SH-SY5Y (cell line): ENCODE measurements around the gene KRT72.

ENCODE experiments used
- GATA2 ChIP-seq: IDR thresholded peaks from 2 replicates; pipeline ENCODE4 v1.6.1; 2011; ENCODE audit warnings: mild to moderate bottlenecking, low read depth, low read length
- GATA3 ChIP-seq: IDR thresholded peaks from 2 replicates; pipeline ENCODE4 v1.6.1; 2011; ENCODE audit warnings: low read depth, mild to moderate bottlenecking, low read length, moderate library complexity

GRCh38 chr12:52581481-52581880 lies 19.8 kb downstream of the KRT72 start:
- TF ChIP-seq GATA2 (no peak), GATA3 (no peak)
